HEK293 (cell line): ENCODE results near the gene USP6NL.
A peak's percentile ranks its signal among the peaks of the same experiment; 100 is the strongest.

Experiments used
- CTCF ChIA-PET: fragments of 350-600 bp; formaldehyde crosslinking; extraction: SDS; loops from one replicate; lab custom pipeline; 2021; ENCODE audit warnings: antibody characterized with exemption; lab: Yijun Ruan, JAX
- POLR2A ChIA-PET: fragments of 300-600 bp; formaldehyde crosslinking; extraction: SDS; loops from one replicate; lab custom pipeline; 2020; ENCODE audit warnings: antibody characterized with exemption, inconsistent platforms; lab: Yijun Ruan, JAX
- H3K27ac ChIP-seq: fragments of 200-500 bp; sonication (Bioruptor generic); 2 replicates; pipeline ENCODE4 v1.5.1; 2014; ENCODE audit warnings: low read depth, low read length, control low read depth, inconsistent platforms; ENCODE audit errors: extremely low read depth
- H3K36me3 ChIP-seq, 2 experiments: fragments of 200-500 bp in 1 of 2; sonication (Bioruptor generic) in 1 of 2; 1 replicate in 1 of 2; 2 replicates in 1 of 2; pipeline ENCODE4 v1.5.1; 2014 to 2017; ENCODE audit warnings: inconsistent platforms in 2 of 2, low read length in 2 of 2; ENCODE audit not compliant: control insufficient read depth in 2 of 2, insufficient read depth in 1 of 2
- H3K4me1 ChIP-seq: fragments of 200-500 bp; sonication (Bioruptor generic); 2 replicates; pipeline ENCODE4 v1.5.1; 2014; ENCODE audit warnings: mild to moderate bottlenecking, low read length, inconsistent platforms; ENCODE audit not compliant: control insufficient read depth, insufficient read depth
- H3K4me3 ChIP-seq: 2 replicates; pipeline ENCODE4 v1.5.1; 2011; ENCODE audit warnings: low read depth, mild to moderate bottlenecking, control low read depth, low read length, moderate library complexity
- H3K9me3 ChIP-seq: fragments of 200-500 bp; sonication (Bioruptor generic); 2 replicates; pipeline ENCODE4 v1.5.1; 2014; ENCODE audit warnings: low read depth, low read length, inconsistent platforms; ENCODE audit not compliant: control insufficient read depth, insufficient read depth
- GLIS1 ChIP-seq: fragments of 450-650 bp; formaldehyde crosslinking; IDR thresholded peaks from 2 replicates; pipeline ENCODE4 v1.5.1; 2016; ENCODE audit warnings: missing biosample characterization, missing genetic modification characterization
- HOXA7 ChIP-seq: sonication (generic); formaldehyde crosslinking; IDR thresholded peaks from 2 replicates; pipeline ENCODE4 v1.8.1; 2022; ENCODE audit warnings: missing genetic modification reagents, borderline replicate concordance
- KLF1 ChIP-seq: fragments of 450-650 bp; formaldehyde crosslinking; IDR thresholded peaks from 2 replicates; pipeline ENCODE4 v1.5.1; 2016; ENCODE audit warnings: missing biosample characterization, missing genetic modification characterization
- KLF7 ChIP-seq: fragments of 450-650 bp; formaldehyde crosslinking; IDR thresholded peaks from 2 replicates; pipeline ENCODE4 v1.5.1; 2016; ENCODE audit warnings: missing biosample characterization, missing genetic modification characterization, borderline replicate concordance
- KLF9 ChIP-seq: fragments of 450-650 bp; formaldehyde crosslinking; IDR thresholded peaks from 2 replicates; pipeline ENCODE4 v1.5.1; 2016; ENCODE audit warnings: missing biosample characterization, missing genetic modification characterization, low read depth
- MZF1 ChIP-seq: fragments of 450-650 bp; formaldehyde crosslinking; IDR thresholded peaks from 2 replicates; pipeline ENCODE4 v1.5.1; 2017; ENCODE audit warnings: missing biosample characterization, missing genetic modification characterization, borderline replicate concordance
- OSR2 ChIP-seq: fragments of 450-650 bp; formaldehyde crosslinking; IDR thresholded peaks from 2 replicates; pipeline ENCODE4 v1.5.1; 2016; ENCODE audit warnings: missing biosample characterization, missing genetic modification characterization
- YY2 ChIP-seq: fragments of 450-650 bp; formaldehyde crosslinking; IDR thresholded peaks from 2 replicates; pipeline ENCODE4 v1.5.1; 2016; ENCODE audit warnings: missing biosample characterization, missing genetic modification characterization
- ZNF335 ChIP-seq: fragments of 450-650 bp; formaldehyde crosslinking; conservative IDR thresholded peaks from 2 replicates; pipeline ENCODE4 v1.5.1; 2016; ENCODE audit warnings: missing biosample characterization, missing genetic modification characterization
- ZNF391 ChIP-seq: fragments of 450-650 bp; formaldehyde crosslinking; IDR thresholded peaks from 2 replicates; pipeline ENCODE4 v1.5.1; 2016; ENCODE audit warnings: low read depth, missing biosample characterization, missing genetic modification characterization, borderline replicate concordance
- ZNF394 ChIP-seq: fragments of 450-650 bp; formaldehyde crosslinking; IDR thresholded peaks from 2 replicates; pipeline ENCODE4 v1.5.1; 2016; ENCODE audit warnings: missing biosample characterization, missing genetic modification characterization, mild to moderate bottlenecking, moderate library complexity, borderline replicate concordance
- ZNF416 ChIP-seq: fragments of 450-650 bp; formaldehyde crosslinking; IDR thresholded peaks from 2 replicates; pipeline ENCODE4 v1.5.1; 2016; ENCODE audit warnings: missing biosample characterization, missing genetic modification characterization
- ZNF510 ChIP-seq: fragments of 450-650 bp; formaldehyde crosslinking; IDR thresholded peaks from 2 replicates; pipeline ENCODE4 v1.5.1; 2018; ENCODE audit warnings: mild to moderate bottlenecking, missing genetic modification characterization, missing biosample characterization; ENCODE audit not compliant: insufficient replicate concordance
- ZNF549 ChIP-seq: fragments of 450-650 bp; IDR thresholded peaks from 2 replicates; pipeline ENCODE4 v1.5.1; 2018; ENCODE audit warnings: missing biosample characterization, missing genetic modification characterization, mild to moderate bottlenecking, inconsistent platforms, moderate library complexity
- ZNF561 ChIP-seq: fragments of 450-650 bp; IDR thresholded peaks from 2 replicates; pipeline ENCODE4 v1.5.1; 2018; ENCODE audit warnings: missing biosample characterization, missing genetic modification characterization, borderline replicate concordance
- ZNF629 ChIP-seq: fragments of 450-650 bp; formaldehyde crosslinking; IDR thresholded peaks from 2 replicates; pipeline ENCODE4 v1.5.1; 2017; ENCODE audit warnings: missing biosample characterization, missing genetic modification characterization
- ZNF664 ChIP-seq: fragments of 450-650 bp; formaldehyde crosslinking; IDR thresholded peaks from 2 replicates; pipeline ENCODE4 v1.5.1; 2016; ENCODE audit warnings: missing biosample characterization, missing genetic modification characterization
- ZNF701 ChIP-seq: fragments of 450-650 bp; formaldehyde crosslinking; IDR thresholded peaks from 2 replicates; pipeline ENCODE4 v1.5.1; 2016; ENCODE audit warnings: missing biosample characterization, missing genetic modification characterization
- ZNF837 ChIP-seq: fragments of 450-650 bp; formaldehyde crosslinking; IDR thresholded peaks from 2 replicates; pipeline ENCODE4 v1.5.1; 2016; ENCODE audit warnings: missing biosample characterization, missing genetic modification characterization
- TF ChIP-seq, protein P1 (sequence below): fragments of 450-650 bp; formaldehyde crosslinking; IDR thresholded peaks from 2 replicates; pipeline ENCODE4 v1.5.1; 2016; ENCODE audit warnings: missing biosample characterization, missing genetic modification characterization

USP6NL gene

DNA sequence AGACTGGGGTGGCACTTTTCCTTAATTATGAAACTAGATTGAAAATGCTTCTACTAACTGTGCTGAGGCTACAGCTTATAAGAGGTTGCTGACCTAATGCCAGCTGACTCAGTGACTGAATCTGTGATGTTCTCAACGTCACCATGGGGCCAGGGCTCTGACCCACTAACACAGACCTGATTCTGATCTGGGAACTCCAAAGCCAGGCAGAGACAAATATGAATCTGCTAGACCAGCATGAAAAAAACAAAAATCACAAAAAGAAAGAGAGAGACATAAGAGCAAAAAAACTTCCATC, 16.1 kb downstream of the USP6NL start:
- POLR2A ChIA-PET: no interaction called here
- H3K9me3 ChIP-seq: no peaks in the 10 kb centered on the region
- H3K27ac ChIP-seq: no peak overlapping the region
- TF ChIP-seq GLIS1 (tag by site-specific recombination) (no peak), YY2 (tag by site-specific recombination) (no peak), OSR2 (tag by site-specific recombination) (no peak), ZNF394 (tag by site-specific recombination) (no peak), ZNF837 (tag by site-specific recombination) (no peak), ZNF549 (tag by site-specific recombination) (no peak), ZNF561 (tag by site-specific recombination) (no peak), ZNF629 (tag by site-specific recombination) (peak; percentile 69), HOXA7 (CRISPR knock-in tag) (no peak)
- CTCF ChIA-PET: no interaction called here
- peaks cover 10% of the 10 kb centered on the region; the same call in 1 of the 2 replicates for H3K4me1 ChIP-seq
- H3K4me3 ChIP-seq: no peak overlapping the region
- no peaks in the 10 kb centered on the region for H3K36me3 ChIP-seq

DNA sequence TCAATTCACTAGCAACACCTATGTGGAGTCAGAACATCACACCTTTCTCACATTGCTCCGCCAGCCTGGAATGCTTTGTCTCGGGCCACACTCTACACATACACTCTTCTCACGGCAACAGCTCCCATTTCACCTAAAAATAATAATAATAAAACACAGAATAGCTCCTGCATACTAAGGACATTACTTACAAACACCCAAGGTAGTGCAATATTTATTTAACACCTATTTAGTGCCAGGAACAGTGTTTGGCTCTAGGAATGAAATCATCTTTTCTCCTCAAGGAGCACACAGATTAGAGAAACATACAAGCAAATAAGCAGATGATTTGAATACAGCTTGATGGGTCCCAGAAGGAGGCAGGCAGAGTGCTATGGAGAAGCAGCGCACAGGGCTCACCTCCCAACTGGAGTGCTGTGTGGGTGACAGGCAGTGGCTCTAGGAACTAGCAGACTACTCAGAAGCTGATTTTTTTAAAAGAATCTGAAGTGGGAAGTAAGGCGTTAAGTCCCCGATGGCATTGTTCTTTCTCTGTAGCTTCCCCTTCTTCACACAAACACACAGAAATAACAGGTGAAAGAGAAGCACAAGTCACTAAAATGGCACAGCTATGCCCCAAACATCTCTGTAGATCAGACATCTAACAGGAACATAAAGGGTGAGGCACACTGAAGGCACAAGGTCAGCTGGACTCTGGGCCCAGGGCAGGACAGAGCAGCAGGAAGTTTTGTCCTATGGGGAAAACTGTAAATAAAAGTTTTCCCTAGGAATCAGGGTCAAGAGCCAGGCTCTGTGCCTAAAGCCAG, 16.7 kb downstream of the USP6NL start:
- TF ChIP-seq ZNF664 (tag by site-specific recombination): peak; percentile 93
- no peak for TF ChIP-seq OSR2 (tag by site-specific recombination)
- no peak for TF ChIP-seq ZNF510 (tag by site-specific recombination)
- TF ChIP-seq, all 188 proteins: peak for 1
- Histone ChIP-seq H3K4me1 (peaks cover 10% of the 10 kb centered on the region; the same call in 1 of the 2 replicates), H3K36me3 (no peaks in the 10 kb centered on the region), H3K27ac (no peak overlapping the region), H3K4me3 (no peak overlapping the region), H3K9me3 (no peaks in the 10 kb centered on the region)
- CTCF ChIA-PET: no interaction called here
- POLR2A ChIA-PET: no interaction called here

DNA sequence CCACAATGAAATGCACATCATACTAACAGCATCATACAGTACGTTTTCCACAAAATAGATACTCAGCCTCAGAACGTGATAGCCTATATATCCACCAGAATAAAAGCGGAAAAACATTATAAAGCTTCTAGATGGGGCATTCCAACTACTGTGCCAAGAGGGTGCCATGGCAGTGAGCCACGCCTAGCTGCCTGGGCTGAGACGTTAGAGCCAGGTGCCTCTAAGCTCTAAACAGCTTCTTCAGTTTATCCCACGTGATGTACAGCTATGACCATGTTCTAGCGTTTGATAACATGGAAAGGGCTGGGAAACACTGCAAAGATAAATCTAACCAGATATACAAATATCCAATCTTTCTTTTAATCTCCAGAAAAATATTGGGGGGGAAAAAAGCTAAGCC, 17.8 kb downstream of the USP6NL start:
- Histone ChIP-seq H3K4me1 (peaks cover 6% of the 10 kb centered on the region; the same call in 1 of the 2 replicates), H3K36me3 (no peaks in the 10 kb centered on the region), H3K4me3 (no peak overlapping the region), H3K9me3 (no peaks in the 10 kb centered on the region), H3K27ac (no peak overlapping the region)
- ChIA-PET CTCF (interaction anchor here (0.8 kb wide), 1 partner anchor 72 kb away, joined by 3 read pairs; no protein-coding TSS in a partner anchor), POLR2A (interaction anchor here (0.8 to 1.1 kb wide), 2 partner anchors 20 to 137 kb away, joined by 3 to 4 read pairs; no protein-coding TSS in a partner anchor)
- TF ChIP-seq KLF9: no peak
- TF ChIP-seq ZNF391 (tag by site-specific recombination): no peak
- TF ChIP-seq KLF1 (tag by site-specific recombination): no peak
- TF ChIP-seq GLIS1 (tag by site-specific recombination): no peak
- TF ChIP-seq, protein P1, sequence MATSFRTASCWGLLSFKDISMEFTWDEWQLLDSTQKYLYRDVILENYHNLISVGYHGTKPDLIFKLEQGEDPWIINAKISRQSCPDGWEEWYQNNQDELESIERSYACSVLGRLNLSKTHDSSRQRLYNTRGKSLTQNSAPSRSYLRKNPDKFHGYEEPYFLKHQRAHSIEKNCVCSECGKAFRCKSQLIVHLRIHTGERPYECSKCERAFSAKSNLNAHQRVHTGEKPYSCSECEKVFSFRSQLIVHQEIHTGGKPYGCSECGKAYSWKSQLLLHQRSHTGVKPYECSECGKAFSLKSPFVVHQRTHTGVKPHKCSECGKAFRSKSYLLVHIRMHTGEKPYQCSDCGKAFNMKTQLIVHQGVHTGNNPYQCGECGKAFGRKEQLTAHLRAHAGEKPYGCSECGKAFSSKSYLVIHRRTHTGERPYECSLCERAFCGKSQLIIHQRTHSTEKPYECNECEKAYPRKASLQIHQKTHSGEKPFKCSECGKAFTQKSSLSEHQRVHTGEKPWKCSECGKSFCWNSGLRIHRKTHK (tag by site-specific recombination): no peak
- TF ChIP-seq MZF1 (tag by site-specific recombination): no peak
- TF ChIP-seq ZNF701 (tag by site-specific recombination): no peak
- no peak for TF ChIP-seq KLF7 (tag by site-specific recombination)
- no peak for TF ChIP-seq ZNF416 (tag by site-specific recombination)
- no peak for TF ChIP-seq ZNF335 (tag by site-specific recombination)
